CD4-positive, alpha-beta T cell treated with Interleukin-6 at 100 ng/mL for 8 hours (primary cell): ENCODE results near the gene RGL4.
"Not testable (repeated sequence)": the region's sequence is repeated elsewhere in the genome, so short reads cannot be mapped to it uniquely, and the experiment has no call there.

Source experiments
- DNase-seq: peaks from one replicate; pipeline ENCODE4 v3.0.0-alpha.2; 2020; ENCODE audit warnings: mixed read lengths, low spot score

RGL4 gene, protein sequence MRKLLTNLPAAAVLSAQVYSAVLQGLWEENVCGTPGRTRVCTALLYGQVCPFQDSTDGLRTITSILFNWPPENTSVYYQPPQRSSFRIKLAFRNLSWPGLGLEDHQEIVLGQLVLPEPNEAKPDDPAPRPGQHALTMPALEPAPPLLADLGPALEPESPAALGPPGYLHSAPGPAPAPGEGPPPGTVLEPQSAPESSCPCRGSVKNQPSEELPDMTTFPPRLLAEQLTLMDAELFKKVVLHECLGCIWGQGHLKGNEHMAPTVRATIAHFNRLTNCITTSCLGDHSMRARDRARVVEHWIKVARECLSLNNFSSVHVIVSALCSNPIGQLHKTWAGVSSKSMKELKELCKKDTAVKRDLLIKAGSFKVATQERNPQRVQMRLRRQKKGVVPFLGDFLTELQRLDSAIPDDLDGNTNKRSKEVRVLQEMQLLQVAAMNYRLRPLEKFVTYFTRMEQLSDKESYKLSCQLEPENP

DNA sequence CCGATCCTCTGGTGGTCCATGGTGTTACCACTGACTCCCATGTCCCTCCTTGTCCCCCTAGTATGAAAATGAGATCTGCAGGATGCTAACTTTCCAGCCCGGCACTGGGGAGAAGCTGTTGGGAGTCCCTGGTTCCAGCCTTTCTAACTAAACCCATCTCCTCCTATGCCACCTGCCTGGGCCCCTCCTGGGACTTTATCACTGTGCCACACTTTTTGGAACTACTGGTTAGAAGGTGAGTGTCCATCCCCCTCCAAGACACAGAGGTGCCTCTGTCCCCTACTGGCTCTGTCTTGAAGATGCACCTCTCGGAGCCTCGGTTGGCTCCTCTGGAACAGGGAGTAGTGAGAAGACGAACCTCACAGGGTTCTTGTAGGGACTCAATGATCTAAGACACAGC is at the start of gene RGL4:
RGL4 (plus strand) TSS at position 301 of the 400 bp plus-strand sequence. CDS start 1,018 bp downstream, outside the sequence.
- no peak for DNase-seq

DNA sequence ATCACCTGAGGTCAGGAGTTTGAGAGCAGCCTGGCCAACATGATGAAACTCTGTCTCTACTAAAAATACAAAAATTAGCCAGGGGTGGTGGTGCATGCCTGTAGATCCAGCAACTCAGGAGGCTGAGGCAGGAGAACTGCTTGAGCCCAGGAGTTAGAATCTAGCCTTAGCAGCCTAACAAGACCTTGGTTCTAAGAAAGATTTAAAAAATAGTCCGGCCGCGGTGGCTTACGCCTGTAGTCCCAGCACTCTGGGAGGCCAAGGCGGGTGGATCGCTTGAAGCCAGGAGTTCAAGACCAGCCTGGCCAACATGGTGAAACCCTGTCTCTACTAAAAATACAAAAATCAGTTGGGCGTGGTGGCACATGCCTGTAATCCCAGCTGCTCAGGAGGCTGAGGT is 44.3 kb upstream of the RGL4 start:
- DNase-seq, result not testable (repeated sequence)

DNA sequence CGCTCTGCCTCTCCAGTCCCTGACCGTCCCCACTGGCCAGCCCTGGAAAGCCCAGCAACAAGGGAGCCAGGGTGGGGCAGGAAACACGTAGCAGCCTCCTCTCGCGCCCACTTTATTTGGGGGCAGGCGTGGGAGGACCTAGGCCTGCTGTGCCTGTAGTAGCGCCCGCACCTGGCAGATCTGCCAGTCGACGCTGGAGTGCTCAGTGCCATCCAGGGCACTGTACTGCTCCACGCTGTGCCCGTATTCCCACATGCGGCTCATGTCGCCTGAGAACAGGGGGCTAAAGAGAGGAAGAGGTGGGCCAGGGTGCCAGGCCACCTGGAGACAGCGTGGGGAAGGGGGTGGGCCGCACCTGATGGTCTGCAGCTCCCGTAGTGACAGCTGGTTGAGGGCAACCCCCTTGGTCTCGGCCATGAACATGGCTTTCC is 41.7 kb upstream of the RGL4 start:
- no peak for DNase-seq

DNA sequence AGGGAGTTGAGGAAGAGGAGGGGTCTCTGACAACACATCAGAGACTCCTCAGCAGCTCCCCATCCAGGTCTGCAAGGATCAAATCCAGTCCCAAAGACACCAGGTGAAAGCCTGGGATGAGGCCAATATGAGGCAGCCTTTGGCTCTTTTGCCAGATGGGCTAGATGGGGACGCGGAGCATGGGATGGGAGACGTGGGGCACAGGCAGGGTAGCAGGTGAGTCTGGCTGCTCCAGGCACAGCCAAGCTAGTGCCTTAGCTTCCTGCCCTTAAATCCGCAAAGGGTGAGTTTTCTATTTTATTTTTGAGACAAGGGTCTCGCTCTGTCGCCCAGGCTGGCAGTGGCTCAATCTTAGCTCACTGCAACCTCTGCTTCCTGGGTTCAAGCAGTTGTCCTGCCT is 39.1 kb upstream of the RGL4 start:
- DNase-seq, result no peak

DNA sequence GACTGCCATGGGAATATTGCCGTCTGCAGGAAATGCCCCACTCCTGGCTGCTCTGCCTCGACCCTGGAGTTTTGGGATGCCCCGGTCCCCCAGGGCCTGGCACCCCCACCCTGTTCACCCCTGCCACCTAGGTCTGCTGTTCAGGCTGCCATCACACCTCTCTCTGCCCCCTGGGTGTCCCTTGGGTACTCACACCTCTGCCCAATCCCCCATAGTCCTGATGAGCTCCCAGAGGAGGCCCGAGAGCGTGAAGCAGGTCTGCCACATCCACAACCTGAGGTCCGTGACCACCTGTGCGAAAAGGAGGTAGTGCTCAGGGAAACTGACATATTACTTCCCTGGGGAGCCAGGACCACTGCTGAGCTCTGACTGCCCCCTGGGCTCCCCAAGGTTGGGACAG is 38.5 kb upstream of the RGL4 start:
- DNase-seq, result no peak

DNA sequence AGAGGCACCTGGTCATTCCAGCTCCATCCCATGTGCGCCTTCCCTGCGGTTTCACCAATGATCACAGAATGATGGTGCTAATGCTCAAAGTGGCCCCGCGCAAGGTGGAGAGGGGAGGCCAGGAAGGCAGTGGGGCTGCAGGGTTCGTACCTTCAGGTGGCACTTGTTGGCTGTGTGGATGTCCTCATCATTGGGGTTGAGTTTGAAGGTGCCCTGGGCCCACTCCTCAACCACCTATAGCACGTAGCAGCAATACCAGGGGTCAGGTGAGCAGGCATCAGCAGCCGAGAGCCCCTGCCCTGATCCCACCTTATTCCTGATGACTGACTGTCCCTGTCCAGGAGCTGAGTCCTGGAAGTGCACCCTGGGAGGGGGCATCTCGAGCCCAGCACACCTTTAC is 38.1 kb upstream of the RGL4 start:
- no peak for DNase-seq

DNA sequence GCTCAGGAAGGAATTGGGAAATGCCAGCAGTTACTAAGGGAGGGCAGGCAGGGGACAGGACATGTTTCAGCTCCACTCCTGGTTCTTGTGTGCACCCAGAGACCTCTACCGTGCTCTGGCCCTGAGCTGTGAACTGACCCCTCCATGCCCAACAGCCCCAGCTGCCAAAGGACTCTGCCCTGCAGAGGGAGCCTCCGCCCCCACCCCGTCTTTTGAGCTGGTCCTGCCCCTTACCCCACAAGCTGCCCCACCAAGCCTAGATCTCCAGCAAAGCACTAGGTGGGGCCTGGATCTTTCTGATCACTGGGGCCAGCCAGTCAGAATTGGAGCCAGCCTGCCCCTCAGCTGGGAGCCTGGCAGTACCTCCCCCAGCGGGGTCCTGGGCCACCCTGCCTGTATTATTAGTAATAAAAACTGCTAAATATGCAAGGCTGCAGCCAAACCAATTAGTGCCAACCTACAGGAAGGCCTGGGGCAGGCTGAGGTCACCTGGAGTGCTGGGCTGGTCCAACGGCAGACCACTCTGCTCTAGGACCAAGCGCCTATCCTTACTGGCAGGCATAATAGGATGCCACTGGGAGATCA is 34.8 kb upstream of the RGL4 start:
- no peak for DNase-seq

DNA sequence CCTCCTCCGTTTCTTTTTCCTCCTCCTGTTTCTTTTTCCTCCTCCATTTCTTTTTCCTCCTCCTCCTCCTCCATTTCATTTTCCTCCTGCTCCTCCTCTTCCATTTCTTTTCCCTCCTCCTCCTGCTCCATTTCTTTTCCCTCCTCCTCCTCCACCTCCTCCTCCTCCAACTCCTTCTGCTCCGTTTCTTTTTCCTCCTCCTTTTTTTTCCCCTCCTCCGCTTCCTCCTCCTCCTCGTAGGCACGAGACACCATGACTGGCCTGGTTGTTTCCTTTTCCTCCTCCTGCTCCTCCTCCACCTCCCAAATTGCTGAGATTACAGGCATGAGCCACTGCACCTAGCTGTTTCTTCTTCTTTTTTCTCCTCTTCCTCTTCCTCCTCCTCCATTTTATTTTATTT is 33.1 kb upstream of the RGL4 start:
- DNase-seq, result no peak

DNA sequence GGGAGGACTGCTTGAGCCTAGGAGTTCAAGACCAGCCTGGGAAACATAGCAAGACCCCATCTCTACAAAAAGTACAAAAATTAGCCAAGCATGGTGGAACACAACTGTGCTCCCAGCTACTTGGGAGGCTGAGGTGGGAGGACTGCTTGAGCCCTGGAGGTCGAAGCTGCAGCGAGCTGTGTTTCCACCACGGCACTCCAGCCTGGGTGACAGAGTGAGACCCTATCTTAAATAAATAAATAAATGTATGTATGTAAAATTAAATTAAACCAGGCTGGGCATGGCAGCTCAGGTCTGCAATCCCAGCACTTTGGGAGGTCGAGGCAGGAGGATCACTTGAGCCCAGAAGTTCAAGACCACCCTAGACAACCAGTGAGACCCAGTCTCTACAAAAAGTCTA is 30.4 kb upstream of the RGL4 start:
- DNase-seq, result not testable (repeated sequence)

DNA sequence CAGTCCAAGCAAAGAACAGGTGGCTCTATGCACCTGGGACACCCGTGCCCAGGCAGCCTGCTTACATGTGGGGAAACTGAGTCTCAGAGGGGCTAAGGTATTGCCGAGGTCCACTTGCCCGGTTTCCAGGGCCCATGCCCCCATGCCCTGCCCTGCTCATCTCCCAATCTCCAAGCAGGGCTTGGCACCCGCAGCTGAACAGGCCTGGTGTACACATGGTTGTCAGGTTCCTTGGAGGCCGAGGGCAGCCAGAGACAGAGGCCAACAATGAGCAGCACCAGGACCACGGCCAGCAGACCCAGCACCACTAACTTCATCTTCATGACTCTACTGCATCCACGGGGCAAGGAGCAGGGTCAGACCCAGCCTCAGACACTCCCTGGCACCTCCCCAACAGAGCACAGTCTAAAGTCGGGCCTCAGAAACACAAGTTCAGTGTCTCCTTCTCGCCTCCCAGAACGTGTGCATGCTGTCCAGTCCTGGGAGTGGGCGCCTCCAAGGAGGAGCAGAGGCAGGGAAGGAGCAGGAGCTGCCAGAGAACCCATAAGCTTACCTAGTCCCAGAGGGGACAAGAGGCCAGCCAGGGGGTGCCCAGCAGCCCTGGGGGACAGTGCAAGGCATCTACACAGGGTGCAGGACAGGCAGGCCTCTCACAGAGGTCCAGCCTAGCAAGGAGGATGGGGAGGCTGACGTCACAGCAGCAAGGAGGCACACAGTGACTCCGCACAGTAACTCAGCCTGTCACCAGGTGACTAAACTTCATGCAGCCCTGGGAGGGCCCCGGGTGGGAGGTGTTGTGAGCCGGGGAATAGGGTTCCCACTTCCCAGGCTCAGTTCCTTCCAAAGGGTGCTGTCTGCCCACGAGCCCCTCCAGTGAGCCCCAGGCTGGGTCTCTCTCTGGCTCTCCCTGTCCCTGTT is 20.2 kb upstream of the RGL4 start:
- DNase-seq, result no peak

DNA sequence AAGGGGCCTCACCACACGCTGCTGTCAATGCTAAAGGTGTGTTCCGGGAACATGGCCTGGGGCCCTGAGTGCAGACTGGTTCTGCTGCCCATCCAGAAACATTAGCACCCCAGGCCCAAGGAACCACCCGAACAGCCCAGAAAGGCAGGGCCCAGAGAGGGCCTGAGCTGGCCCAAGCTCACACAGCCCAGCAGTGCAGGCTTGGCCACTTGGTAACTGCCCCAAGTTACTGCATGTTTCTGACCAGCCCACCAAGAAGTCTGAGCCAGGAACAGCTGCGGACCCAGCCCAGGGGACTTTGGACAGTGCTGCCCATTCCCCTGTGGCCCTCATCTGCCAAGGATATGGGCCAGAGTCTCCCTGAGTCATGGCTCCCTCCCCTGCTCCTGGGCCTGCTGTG is 19.4 kb upstream of the RGL4 start:
- DNase-seq, result not testable (repeated sequence)

DNA sequence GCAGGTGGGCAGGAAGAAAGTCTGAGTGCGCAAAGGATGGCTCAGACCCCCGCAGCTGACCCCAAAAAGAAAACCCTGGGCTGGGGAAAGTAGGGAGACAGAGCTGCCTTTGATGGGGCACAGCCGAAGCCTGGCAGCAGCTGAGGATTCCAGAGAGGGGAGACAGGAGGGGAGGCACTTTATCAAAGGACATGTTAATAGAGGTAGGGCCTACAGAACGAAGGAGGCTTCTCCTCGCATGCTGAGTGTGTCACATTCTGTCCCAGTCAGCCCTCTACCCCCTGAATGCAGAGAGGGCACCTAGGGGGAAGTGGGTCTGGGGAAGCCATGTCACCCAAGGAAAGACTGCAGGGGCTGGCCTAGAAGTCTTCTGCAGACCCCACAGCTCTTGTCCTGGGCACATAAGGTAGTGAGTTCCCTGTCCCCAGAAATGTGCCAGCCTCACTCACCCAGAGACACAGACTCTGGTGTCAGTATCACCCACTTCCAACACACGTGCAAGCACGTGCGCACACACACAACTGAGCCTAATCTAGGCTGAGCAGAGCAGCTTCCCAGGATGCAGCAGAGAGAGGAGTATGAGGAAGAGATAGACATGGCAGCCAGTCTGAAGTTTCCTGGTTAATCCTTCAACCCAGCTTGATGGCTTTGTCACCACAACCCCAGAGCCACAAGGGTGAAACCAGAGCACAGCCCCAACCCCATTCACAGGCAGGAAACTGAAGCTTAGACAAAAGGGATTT is 18.3 kb upstream of the RGL4 start:
- DNase-seq, result not testable (repeated sequence)

DNA sequence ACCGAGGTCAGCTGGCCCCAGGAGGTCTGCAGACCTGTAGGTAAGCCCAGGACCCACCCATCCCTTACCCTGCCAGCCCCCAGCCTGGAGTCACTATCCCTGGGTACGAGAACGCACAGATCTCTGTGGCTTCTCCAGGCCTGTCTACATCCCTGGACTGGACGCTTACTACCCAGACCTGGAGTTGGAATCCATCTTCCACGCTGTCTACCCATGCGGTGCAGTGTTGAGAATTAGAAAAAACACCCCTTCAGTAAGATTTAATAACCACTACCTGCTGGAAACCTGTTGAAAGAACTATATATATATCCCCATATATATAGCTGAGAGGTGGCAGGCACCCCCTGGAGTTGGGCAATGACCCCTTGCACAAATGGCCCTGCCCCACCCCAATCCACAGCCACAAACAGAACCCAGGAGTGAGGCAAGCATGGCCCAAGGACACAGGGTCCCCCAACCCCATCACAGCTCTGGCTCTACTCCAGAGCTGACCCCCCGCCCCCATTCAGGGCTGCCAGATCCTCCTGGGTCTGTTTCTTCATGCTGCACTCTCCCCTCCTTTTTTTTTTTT is 17.7 kb upstream of the RGL4 start:
- DNase-seq, result no peak

DNA sequence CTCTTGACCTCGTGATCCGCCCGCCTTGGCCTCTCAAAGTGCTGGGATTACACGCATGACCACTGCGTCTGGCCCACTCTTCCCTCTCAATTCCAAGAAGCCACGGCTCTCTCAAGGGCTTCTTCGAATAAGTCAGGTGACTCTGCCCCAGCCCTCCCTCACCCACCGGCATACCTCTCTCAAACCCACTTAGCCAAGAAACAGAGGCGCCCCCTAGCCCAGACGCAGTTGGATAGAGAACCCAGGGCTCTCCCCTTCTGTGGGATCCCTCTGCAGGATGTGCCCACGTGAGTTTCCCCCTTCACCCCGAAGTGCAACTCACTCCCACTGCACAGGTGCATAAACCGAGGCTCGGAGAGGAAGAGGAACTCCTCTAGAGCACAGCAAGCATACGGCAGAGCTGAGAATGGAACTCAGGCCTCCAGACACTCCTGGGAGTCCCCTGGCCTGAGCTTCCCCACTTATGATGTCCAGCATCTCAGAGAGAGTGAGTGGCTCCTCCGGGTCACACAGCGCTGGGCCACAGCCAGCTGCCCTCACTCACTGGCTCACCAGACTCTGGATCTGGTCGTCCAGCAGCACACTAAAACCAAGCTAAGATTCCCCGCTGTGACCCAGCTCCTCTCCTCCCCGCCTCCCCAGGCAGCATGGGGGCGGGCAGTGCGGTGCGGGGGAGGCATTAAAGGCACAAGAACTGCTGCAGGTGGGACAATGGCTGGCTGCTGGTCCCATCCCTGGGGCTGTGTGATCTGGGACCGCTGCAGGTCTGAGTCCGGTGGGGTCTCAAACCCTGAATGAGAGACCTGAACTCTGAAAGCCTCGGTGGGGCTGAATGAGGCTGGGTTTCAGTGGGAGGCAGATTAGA is 16.8 kb upstream of the RGL4 start:
- no peak for DNase-seq

DNA sequence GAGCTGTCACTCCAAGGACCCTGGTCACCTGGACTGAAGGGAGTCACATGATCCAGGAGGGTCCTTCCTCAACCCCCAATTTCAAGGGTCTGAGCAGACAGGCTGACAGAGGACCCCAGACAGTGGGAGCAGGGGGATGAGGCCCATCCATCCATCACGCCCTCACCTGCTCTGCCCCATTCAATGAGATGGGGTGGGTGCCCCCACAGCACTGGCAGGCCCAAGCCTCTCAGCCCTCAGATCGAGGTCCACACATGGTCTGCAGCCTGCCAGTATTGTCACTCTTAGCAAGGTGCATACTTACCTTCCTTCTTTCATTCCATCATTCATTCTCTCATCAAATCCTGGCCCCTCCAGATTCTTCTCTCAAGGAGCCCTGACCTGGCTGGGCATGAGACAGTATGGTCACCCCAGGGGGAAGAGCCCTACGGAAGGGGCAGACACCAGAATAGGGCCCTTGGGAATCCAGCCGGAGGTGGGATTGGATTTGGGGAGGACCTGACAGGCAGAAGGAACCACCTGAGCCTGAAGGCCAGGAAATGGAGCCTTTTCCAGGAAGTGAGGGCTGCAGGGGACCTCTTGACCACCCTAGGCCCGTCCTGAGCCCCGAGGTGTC is 15.8 kb upstream of the RGL4 start:
- DNase-seq, result not testable (repeated sequence)

DNA sequence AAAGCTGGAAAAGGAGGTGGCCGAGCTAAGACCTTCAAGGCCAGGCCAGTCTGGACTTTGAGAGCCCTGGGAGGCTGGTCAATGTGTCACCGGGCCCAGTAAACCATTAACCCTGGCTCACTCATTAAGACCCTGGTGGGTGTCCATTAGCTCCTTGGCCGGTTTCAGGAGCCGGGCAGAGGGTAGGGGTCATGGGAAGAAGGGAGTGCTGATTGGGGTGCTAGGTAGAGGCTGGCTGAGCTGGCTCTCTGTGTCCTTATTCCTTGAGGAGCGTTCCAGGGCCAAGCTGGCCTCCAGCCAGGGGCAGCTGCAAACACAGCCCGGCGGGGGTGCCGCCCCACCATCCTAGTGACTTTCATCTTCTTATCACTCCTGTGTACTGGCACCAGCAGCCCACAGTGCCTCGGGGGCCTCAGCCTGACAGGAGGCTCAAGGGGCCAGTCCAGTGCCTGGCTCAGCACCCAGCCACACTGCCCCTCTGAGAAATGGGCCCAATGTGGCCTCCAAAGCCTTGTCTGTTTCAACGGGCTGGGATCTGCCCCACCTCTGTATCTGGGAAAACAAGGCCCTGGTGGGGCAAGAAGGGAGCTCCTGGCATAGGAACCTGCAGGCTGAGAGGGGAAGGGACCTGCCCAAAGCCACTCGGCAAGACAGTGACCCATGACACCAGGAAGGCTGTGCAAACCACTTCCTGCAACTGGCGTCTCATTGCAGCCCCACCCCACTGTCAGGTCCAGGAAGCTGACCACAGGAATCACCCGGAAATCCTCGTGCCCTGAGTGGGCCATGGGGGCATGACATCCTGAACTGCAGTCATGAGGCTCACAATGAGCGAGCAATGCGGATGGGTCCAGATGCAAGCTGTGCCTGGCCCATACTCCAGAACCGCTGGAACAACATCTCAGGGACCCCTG is 15.1 kb upstream of the RGL4 start:
- no peak for DNase-seq

DNA sequence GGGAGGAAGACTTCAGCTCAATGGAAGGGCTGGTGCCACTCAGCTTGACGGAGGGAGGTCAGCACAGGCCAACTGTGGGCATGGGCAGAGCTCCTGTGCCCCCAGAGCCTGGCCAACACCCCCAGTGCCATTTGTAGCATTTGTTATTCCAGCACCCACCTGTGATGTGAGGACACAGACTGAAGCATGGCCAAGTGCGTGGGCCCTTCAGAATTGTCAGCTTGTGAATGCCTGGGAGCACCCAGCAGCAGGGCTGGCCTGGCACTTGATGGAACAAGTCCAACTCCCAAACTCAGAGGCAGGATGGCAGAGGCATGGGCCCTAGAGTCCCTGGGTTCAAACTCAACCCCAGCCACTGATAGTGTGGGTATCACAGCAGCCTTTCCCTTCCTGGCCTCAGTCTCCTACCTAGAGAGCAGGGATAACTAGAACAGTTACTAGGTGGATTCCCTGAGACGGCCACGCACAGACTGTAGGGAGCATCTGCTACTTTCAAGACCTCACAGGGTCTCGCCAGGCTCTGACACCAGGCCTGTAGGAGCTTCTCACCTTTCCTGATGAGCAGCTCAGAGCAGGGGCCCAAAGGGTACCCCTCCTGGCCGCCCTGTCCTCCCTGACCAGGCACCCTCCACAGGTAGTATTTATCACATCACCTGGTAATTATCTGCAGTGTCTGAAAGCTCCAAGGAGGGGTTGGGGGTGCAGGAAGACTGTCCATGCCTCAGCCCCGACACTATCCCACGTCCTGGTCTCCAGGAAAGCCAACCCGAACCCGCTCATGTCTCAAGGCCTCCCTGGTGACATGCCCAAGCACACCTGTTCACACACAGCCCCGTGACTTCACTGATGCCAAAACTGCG is 13.7 kb upstream of the RGL4 start:
- DNase-seq, result not testable (repeated sequence)

DNA sequence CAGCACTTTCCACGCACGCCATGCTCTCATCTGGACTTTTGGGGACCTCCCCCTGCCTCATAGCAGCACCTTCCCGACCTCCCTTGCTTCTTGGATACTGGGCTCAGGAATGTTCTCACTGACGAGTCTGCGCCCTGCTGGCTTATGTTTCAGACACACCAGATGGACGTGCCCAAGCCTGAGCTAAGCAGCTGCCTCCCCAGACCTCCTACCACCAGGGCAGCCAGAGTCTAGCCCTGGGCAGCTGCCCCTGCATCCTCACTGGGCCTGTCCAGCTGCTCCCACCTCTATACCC is 13.2 kb upstream of the RGL4 start:
- no peak for DNase-seq
